Measurements from ENCODE around the gene PRR14L.

DNA sequence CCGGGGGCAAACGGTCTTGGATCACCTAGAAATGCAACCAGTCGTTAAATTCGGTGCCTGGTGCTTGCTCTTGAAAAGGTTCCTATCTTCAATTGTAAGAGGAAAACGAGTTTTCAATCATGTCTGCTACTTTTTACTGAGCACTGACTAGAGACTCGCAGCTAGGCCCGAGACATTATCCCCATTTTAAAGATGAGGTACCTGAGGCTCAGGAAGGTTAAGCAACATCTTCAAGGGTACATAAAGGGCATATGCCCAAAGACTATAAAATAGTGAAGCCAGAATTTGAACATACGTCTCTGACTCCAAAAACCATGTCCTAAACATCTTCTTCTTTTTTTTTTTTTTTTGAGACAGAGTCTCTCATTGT, 87.3 kb downstream of the PRR14L start:
- TF ChIP-seq, protein P1, sequence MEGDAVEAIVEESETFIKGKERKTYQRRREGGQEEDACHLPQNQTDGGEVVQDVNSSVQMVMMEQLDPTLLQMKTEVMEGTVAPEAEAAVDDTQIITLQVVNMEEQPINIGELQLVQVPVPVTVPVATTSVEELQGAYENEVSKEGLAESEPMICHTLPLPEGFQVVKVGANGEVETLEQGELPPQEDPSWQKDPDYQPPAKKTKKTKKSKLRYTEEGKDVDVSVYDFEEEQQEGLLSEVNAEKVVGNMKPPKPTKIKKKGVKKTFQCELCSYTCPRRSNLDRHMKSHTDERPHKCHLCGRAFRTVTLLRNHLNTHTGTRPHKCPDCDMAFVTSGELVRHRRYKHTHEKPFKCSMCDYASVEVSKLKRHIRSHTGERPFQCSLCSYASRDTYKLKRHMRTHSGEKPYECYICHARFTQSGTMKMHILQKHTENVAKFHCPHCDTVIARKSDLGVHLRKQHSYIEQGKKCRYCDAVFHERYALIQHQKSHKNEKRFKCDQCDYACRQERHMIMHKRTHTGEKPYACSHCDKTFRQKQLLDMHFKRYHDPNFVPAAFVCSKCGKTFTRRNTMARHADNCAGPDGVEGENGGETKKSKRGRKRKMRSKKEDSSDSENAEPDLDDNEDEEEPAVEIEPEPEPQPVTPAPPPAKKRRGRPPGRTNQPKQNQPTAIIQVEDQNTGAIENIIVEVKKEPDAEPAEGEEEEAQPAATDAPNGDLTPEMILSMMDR (IDR thresholded peaks at IDR 0.05), result no peak
- TF ChIP-seq POLR2A (IDR thresholded peaks at IDR 0.05), result no peak
